Testis (tissue), 2 donors: ENCODE data around the gene GZMB.

Experiments used
- CTCF ChIP-seq, 3 experiments: fragments of 450-650 bp in 2 of 3; fragments of 200-600 bp in 1 of 3; sonication (generic) in 1 of 3; IDR thresholded peaks; one replicate each; pipeline ENCODE4 v1.5.1; 2016 to 2019; ENCODE audit warnings: antibody characterized with exemption in 3 of 3, mild to moderate bottlenecking in 2 of 3, moderate library complexity in 1 of 3
- POLR2A ChIP-seq: fragments of 450-650 bp; IDR thresholded peaks from one replicate; pipeline ENCODE4 v1.6.1; 2017; ENCODE audit warnings: antibody characterized with exemption, mild to moderate bottlenecking, moderate library complexity

GRCh38 chr14:24670594-24670993 is 36.6 kb upstream of the GZMB start:
- TF ChIP-seq POLR2A (no peak), CTCF (IDR thresholded peaks at IDR 0.05) (no peak)
